HG03521 (cell line): ENCODE results near the gene GABRQ.

Experiments used
- ATAC-seq: cut with Tn5 transposase; IDR thresholded peaks from one replicate; pipeline ENCODE4 v1.9.1; 2021; ENCODE audit warnings: mild to moderate bottlenecking, moderate library complexity; ENCODE audit not compliant: unreplicated experiment

The GABRQ gene

GRCh38 chrX:152637649-152638442 lies at the start of gene GABRQ:
GABRQ (plus strand) TSS chrX:152637895; CDS start chrX:152638203, 308 bp downstream.
- no peak for ATAC-seq

- no peak for ATAC-seq
Measured at GRCh38 chrX:152588206-152588605, 49.5 kb upstream of the GABRQ start.

- no peak for ATAC-seq
Measured at GRCh38 chrX:152600853-152601633, 36.7 kb upstream of the GABRQ start.

- no peak for ATAC-seq
Measured at GRCh38 chrX:152601848-152602616, 35.7 kb upstream of the GABRQ start.

- no peak for ATAC-seq
Measured at GRCh38 chrX:152614791-152615190, 22.9 kb upstream of the GABRQ start.

- no peak for ATAC-seq
Measured at GRCh38 chrX:152619897-152620296, 17.8 kb upstream of the GABRQ start.

GRCh38 chrX:152632445-152633097 lies 5.1 kb upstream of the GABRQ start:
- no peak for ATAC-seq

- ATAC-seq: no peak
Measured at GRCh38 chrX:152635941-152636340, 1.8 kb upstream of the GABRQ start.

GRCh38 chrX:152638443-152638904 lies 779 bp downstream of the GABRQ start:
- ATAC-seq: no peak

- no peak for ATAC-seq
Measured at GRCh38 chrX:152639426-152639825, 1.7 kb downstream of the GABRQ start.

GRCh38 chrX:152640034-152640818 lies 2.5 kb downstream of the GABRQ start:
- ATAC-seq: no peak

- ATAC-seq: no peak
Measured at GRCh38 chrX:152641256-152641875, 3.7 kb downstream of the GABRQ start.

- ATAC-seq: no peak
Measured at GRCh38 chrX:152641996-152642395, 4.3 kb downstream of the GABRQ start.

- ATAC-seq: no peak
Measured at GRCh38 chrX:152642931-152643564, 5.4 kb downstream of the GABRQ start.

GRCh38 chrX:152646961-152647360 lies 9.3 kb downstream of the GABRQ start:
- no peak for ATAC-seq

- no peak for ATAC-seq
Measured at GRCh38 chrX:152647978-152648377, 10.3 kb downstream of the GABRQ start.

GRCh38 chrX:152652060-152652459 lies 14.4 kb downstream of the GABRQ start:
- ATAC-seq: no peak

- no peak for ATAC-seq
Measured at GRCh38 chrX:152652467-152652866, 14.8 kb downstream of the GABRQ start.

- no peak for ATAC-seq
Measured at GRCh38 chrX:152656087-152656486, 18.4 kb downstream of the GABRQ start.
